ENCODE data around the gene VAX1.

The VAX1 gene

GRCh38 chr10:117167789-117168674, 30.0 kb upstream of the VAX1 start:
- H3K9ac ChIP-seq (ENCODE audit: insufficient read length, low read depth): peak overlapping the region; percentile 67
- DNase-seq (ENCODE audit: low read depth, low spot score): no peak
- no peaks in the 10 kb centered on the region for H3K36me3 ChIP-seq (ENCODE audit: insufficient read depth, insufficient read length, low read length)
- H3K4me1 ChIP-seq (ENCODE audit: insufficient read depth, insufficient read length): peaks cover 6% of the 10 kb centered on the region
- H3K9me3 ChIP-seq (ENCODE audit: insufficient read depth, low read length): no peaks in the 10 kb centered on the region
- peaks cover 99% of the 10 kb centered on the region for H3K27me3 ChIP-seq (ENCODE audit: insufficient read depth, insufficient read length)
- peak overlapping the region; percentile 32 for H3K4me3 ChIP-seq (ENCODE audit: insufficient read length, low read depth)
- TF ChIP-seq SUZ12 (IDR thresholded peaks at IDR 0.05; ENCODE audit: extremely low read depth, insufficient read depth, insufficient read length) (peak; percentile 42), ZNF274 (IDR thresholded peaks at IDR 0.05; ENCODE audit: low read depth, low read length) (no peak), YY1 (IDR thresholded peaks at IDR 0.05; ENCODE audit: insufficient read depth, insufficient read length) (no peak)

- TF ChIP-seq ZNF274 (IDR thresholded peaks at IDR 0.05; ENCODE audit: low read depth, low read length) (no peak), SUZ12 (IDR thresholded peaks at IDR 0.05; ENCODE audit: extremely low read depth, insufficient read depth, insufficient read length) (no peak), YY1 (IDR thresholded peaks at IDR 0.05; ENCODE audit: insufficient read depth, insufficient read length) (no peak)
- H3K4me1 ChIP-seq (ENCODE audit: insufficient read depth, insufficient read length): peaks cover 6% of the 10 kb centered on the region
- no peak overlapping the region for H3K9ac ChIP-seq (ENCODE audit: insufficient read length, low read depth)
- no peak for DNase-seq (ENCODE audit: low read depth, low spot score)
- peaks cover 99% of the 10 kb centered on the region for H3K27me3 ChIP-seq (ENCODE audit: insufficient read depth, insufficient read length)
- H3K9me3 ChIP-seq (ENCODE audit: insufficient read depth, low read length): no peaks in the 10 kb centered on the region
- peak overlapping the region; percentile 32 for H3K4me3 ChIP-seq (ENCODE audit: insufficient read length, low read depth)
- no peaks in the 10 kb centered on the region for H3K36me3 ChIP-seq (ENCODE audit: insufficient read depth, insufficient read length, low read length)
These were observed 29.3 kb upstream of the VAX1 start for GRCh38 chr10:117167346-117167788.

- TF ChIP-seq ZNF274 (IDR thresholded peaks at IDR 0.05; ENCODE audit: low read depth, low read length) (no peak), YY1 (IDR thresholded peaks at IDR 0.05; ENCODE audit: insufficient read depth, insufficient read length) (no peak), SUZ12 (IDR thresholded peaks at IDR 0.05; ENCODE audit: extremely low read depth, insufficient read depth, insufficient read length) (no peak)
These were observed 28.6 kb upstream of the VAX1 start for GRCh38 chr10:117166418-117167345.

GRCh38 chr10:117165538-117166417, 27.7 kb upstream of the VAX1 start:
- H3K4me1 ChIP-seq (ENCODE audit: insufficient read depth, insufficient read length): peaks cover 6% of the 10 kb centered on the region
- DNase-seq (ENCODE audit: low read depth, low spot score): peak; percentile 59

More at GRCh38 chr10:117166418-117167345, 28.6 kb upstream of the VAX1 start:
- no peak for DNase-seq (ENCODE audit: low read depth, low spot score)
- Histone ChIP-seq H3K9ac (ENCODE audit: insufficient read length, low read depth) (no peak overlapping the region), H3K4me1 (ENCODE audit: insufficient read depth, insufficient read length) (peaks cover 6% of the 10 kb centered on the region), H3K36me3 (ENCODE audit: insufficient read depth, insufficient read length, low read length) (no peaks in the 10 kb centered on the region), H3K9me3 (ENCODE audit: insufficient read depth, low read length) (no peaks in the 10 kb centered on the region), H3K4me3 (ENCODE audit: insufficient read length, low read depth) (no peak overlapping the region), H3K27me3 (ENCODE audit: insufficient read depth, insufficient read length) (peaks cover 99% of the 10 kb centered on the region)

GRCh38 chr10:117164592-117165537, 26.8 kb upstream of the VAX1 start:
- DNase-seq (ENCODE audit: low read depth, low spot score): no peak
- H3K27me3 ChIP-seq (ENCODE audit: insufficient read depth, insufficient read length): peaks cover 99% of the 10 kb centered on the region
- no peak for TF ChIP-seq YY1 (IDR thresholded peaks at IDR 0.05; ENCODE audit: insufficient read depth, insufficient read length)
- TF ChIP-seq SUZ12 (IDR thresholded peaks at IDR 0.05; ENCODE audit: extremely low read depth, insufficient read depth, insufficient read length): peak; percentile 81
- no peaks in the 10 kb centered on the region for H3K9me3 ChIP-seq (ENCODE audit: insufficient read depth, low read length)
- peaks cover 6% of the 10 kb centered on the region for H3K4me1 ChIP-seq (ENCODE audit: insufficient read depth, insufficient read length)
- no peak overlapping the region for H3K9ac ChIP-seq (ENCODE audit: insufficient read length, low read depth)
- no peak overlapping the region for H3K4me3 ChIP-seq (ENCODE audit: insufficient read length, low read depth)
- no peaks in the 10 kb centered on the region for H3K36me3 ChIP-seq (ENCODE audit: insufficient read depth, insufficient read length, low read length)

More at GRCh38 chr10:117165538-117166417, 27.7 kb upstream of the VAX1 start:
- Histone ChIP-seq H3K36me3 (ENCODE audit: insufficient read depth, insufficient read length, low read length) (no peaks in the 10 kb centered on the region), H3K9me3 (ENCODE audit: insufficient read depth, low read length) (no peaks in the 10 kb centered on the region), H3K4me3 (ENCODE audit: insufficient read length, low read depth) (no peak overlapping the region), H3K27me3 (ENCODE audit: insufficient read depth, insufficient read length) (peaks cover 99% of the 10 kb centered on the region), H3K9ac (ENCODE audit: insufficient read length, low read depth) (no peak overlapping the region)
- TF ChIP-seq YY1 (IDR thresholded peaks at IDR 0.05; ENCODE audit: insufficient read depth, insufficient read length) (no peak), ZNF274 (IDR thresholded peaks at IDR 0.05; ENCODE audit: low read depth, low read length) (no peak), SUZ12 (IDR thresholded peaks at IDR 0.05; ENCODE audit: extremely low read depth, insufficient read depth, insufficient read length) (no peak)
